Stimulated activated CD8-positive, alpha-beta memory T cell treated with anti-CD3 and anti-CD28 coated beads, Interleukin-15, amount 100 ng/mL, for 4 hours (primary cell): ENCODE measurements around the gene GPC1.

Experiments used
- DNase-seq, 2 donors: peaks; one replicate each; pipeline ENCODE4 v3.0.0-alpha.2; 2020; ENCODE audit warnings: low read depth in 2 of 2

Gene GPC1

DNA sequence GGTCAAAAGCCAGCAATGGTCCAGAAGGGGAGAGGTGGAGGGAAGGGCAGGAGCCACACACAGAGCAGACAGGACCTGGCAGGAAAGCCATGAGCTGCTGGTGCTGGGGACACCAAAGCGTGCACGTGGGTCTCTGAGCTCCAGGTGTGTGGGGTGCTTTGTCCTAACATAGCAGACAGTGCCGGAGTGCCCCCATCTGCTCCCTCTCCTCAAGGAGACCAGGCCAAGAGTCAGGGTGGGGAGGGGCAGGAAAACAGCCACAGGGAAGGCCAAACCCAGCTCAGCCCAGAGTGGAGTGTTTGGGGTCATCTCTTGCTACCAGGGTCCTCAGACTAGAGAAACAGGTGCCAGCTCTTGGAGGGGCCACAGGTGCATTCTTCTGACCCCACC, 4.2 kb upstream of the GPC1 start:
- DNase-seq: no peak

- no peak for DNase-seq
These were observed 3.6 kb upstream of the GPC1 start for GRCh38 chr2:240431661-240432424.

- no peak for DNase-seq
These were observed 3.0 kb upstream of the GPC1 start for GRCh38 chr2:240432430-240432819.

- no peak for DNase-seq
These were observed 2.4 kb upstream of the GPC1 start for GRCh38 chr2:240432820-240433801.

DNA sequence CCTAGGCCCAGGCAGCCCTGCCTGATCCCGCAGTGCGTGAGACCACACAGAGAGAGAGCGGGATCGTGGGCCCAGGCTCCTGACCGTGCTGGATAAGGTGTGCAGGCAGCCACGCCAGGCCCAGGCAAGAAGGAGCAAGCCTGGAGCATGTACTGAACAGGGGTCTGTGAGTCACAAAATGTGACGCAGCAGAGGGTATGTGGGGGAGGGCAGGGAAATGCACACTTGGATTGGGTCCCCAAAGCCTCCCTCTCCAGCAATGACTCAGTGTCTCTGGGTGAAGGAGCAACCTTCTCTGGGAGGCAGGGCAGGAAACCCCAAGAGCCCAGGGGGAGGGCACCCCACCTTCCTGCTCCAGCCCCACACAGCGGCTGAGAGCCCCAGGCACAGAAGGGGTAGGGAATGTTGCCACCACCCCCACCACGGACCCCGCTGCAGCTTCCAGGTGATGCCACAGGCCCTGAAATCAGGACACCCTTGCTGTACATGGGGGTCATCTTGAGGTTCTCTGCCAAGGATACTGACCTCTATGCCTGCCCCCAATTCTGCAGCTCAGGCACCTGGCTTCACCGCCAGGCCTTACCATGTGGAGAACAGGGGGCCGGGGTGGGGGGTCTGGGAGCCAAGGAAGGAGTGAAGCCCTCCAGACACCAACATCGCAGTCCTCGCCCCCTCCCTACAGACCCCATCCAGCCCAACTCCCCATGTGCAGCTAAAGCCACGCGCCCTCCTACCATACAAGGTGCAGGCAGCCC, 1.3 kb upstream of the GPC1 start:
- DNase-seq: no peak

- peak; percentile 74 to 77 for DNase-seq
These were observed 571 bp upstream of the GPC1 start for GRCh38 chr2:240434728-240435456.

DNA sequence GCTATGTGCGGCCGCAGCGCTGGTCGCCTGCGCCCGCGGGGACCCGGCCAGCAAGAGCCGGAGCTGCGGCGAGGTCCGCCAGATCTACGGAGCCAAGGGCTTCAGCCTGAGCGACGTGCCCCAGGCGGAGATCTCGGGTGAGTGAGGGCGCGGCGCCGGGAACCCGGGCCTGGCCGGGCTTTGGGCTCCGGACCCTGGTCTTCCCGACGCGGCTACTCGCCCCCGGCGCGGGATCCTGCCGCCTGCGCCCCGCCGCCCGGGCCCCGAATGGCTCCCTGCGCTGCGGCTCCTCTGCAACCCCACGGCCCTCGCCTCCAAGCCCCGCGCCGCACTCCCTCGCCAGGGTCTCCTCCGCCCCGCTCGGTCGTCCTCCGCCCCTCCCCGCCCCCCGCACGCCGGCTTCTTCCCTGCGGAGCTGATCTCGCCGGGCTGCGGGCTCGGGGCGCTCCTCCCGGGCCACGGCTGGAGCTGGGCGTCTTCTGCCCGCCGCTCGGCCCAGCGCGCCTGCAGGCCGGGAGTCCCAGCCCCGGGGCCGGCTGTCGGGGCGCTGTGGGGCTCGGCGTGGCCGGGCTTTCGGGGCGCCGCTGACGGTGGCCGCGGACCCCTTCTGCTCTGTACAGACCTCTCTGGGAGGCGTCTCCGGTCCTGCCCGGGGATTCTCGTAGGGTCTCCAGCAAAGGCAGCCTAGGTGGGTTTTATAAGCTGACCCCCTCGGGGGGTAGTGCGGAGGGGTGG, 652 bp downstream of the GPC1 start:
- DNase-seq: no peak

DNA sequence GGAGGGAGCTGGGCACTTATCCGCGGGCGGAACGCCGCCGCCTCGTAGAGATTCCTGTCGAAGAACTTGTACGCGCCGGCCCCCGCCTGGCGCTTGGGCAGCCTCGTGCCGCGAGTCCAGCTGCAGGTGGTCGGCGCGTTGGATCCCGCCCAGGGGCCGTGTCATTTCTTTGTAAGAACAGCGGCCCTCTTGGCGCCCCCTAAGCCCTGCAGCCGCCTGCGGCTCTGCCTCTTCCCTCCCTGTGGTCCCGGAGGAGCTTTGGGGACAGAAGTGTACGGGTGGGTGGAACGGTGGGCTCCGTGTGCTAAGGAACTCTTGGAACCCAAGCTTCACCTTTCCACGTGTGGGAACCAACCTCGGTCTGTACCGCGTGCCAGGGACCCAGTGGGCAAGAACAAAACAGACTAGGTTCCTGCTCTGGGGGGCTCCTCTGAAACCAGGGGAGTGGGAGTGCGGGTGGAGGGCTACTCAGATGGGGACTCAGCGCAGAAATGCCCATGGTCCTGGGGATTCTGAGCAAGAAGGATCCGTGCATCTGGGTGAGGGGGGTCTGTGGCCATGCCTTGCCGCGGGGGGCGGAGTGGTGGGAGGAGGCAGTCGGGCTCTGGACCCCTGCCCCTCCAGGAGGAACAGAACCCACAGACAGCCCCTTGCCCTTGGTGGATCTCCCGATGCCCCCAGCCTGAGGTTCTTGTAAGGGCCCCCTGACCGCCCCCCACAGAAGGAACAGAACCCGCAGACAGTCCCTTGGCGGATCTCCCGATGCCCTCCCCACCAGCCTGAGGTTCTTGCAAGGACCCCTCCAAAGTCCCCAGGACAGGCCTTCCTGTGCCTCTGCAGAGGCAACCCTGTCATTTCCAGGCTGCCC, 1.5 kb downstream of the GPC1 start:
- DNase-seq: no peak

DNA sequence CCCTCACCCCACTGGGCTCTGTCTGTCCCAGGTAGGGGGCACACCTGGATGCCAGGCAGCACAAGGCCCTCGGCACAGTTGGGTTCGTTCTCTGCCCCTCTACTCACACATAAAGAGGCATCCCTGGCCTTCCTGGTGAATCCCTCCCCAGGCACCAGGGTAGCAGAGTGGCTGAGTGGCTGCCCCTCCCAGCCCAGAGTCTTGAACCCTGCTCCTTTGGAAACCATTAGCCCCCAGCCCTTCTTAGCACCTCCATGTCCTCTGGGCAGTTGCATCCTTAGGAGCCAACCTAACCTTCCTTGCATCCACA, 2.0 kb downstream of the GPC1 start:
- no peak for DNase-seq

- DNase-seq: peak; percentile 24 to 32
These were observed 2.7 kb downstream of the GPC1 start for GRCh38 chr2:240437861-240438809.

GRCh38 chr2:240438810-240439697, 3.6 kb downstream of the GPC1 start:
- no peak for DNase-seq

DNA sequence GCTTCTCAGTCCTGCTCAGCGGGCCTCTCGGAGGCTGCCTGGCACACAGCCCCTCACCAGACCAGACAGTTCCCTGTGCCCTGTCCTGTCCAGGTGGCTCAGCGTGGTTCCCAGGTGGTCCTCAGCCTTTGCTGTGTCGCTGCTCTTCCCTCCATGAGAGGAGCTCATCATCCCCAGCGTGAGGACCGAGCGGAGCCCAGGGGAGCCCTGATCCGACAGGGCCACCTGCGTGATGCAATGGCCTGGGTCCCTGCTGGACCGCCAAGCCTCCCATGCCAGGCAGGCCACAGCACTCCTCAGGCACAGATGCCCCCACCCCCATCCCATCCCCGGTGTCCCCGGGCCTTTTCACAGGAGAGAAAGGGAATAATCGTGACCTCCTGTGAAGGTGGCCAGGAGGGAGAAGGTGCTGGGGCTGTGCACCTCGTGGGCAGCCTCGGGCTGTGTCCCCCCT, 4.3 kb downstream of the GPC1 start:
- no peak for DNase-seq

DNA sequence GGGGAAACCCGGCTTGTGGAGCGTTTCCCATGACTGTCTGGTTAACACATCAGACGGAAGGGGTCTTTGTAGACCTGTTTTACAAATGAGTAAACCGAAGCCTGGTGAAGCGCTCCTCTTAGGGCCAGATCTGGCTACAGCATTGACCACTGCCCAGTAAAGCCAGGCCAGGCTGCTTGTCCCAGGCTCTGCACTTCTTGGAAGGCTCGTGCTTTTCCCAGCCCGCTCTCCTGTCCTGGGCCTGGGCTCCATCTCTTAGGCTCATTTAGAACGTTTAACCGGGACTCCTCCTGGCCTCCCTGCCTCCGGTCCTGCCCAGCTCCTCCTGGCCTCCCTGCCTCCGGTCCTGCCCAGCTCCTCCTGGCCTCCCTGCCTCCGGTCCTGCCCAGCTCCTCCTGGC, 4.8 kb downstream of the GPC1 start:
- no peak for DNase-seq

DNA sequence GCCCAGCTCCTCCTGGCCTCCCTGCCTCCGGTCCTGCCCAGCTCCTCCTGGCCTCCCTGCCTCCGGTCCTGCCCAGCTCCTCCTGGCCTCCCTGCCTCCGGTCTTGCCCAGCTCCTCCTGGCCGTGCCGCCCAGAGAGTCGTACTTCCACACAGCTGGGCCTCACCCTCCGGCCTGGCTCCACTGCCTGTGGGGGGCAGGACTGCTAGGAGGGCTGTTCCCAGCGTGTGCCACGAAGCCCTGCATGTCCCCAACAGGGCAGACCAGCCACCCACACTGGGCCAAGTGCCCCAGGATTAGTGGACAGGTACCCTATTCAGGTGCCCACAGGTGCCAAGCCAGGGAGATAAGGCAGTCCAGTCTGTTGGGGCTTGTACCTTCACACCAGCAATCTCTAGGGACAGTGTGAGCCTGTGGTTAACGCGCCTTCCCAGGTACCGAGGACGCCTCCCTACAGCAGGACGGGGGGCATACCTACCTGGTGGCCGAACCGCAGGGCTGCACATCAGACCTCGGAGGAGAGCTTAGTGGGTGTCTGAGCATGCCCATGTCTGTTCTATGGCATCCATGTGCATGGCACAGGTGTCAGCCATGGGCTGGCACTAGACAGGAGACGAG, 5.3 kb downstream of the GPC1 start:
- no peak for DNase-seq

GRCh38 chr2:240441326-240441992, 6.0 kb downstream of the GPC1 start:
- no peak for DNase-seq

DNA sequence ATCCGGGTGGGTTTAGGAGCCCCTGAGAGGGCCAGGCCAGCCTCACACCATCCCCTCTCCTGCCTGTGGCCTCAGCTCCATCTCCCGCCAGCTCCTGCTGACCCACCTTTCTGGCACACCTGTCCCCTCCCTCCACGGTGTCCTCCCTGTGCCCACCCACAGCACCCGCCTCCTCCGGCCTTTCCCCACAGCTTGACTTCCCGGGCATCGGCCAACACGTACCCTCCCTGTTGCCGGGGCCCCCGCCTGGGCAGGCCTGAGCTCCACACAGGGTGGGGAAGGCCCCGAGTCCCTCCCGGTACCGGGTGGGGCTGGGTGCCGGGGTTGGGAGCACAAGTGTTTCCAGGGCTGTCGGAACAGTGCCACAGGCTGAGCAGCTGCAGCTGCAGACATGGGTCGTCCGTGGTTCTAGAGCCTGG, 6.5 kb downstream of the GPC1 start:
- no peak for DNase-seq
